SK-N-SH (cell line): ENCODE results near the gene PEX12. TPM values are rescaled to one million over a fixed set of nuclear protein-coding genes. Genes with fewer than 3 reads are reported as not detected.

Source experiments
- CTCF ChIA-PET: fragments of 300-600, 350-600 bp; formaldehyde crosslinking; extraction: SDS; loops from one replicate; lab custom pipeline; 2021; lab: Yijun Ruan, JAX
- POLR2A ChIA-PET: fragments of 350-600 bp; sonication (Branson Sonifier 250); formaldehyde crosslinking; extraction: SDS; loops from one replicate; lab custom pipeline; 2020; ENCODE audit warnings: antibody characterized with exemption, inconsistent platforms; lab: Yijun Ruan, JAX
- DNase-seq: peaks from one replicate; pipeline ENCODE4 v3.0.0; 2012
- H2AFZ ChIP-seq: fragments of 200-600 bp; sonication (generic); 2 replicates; pipeline ENCODE4 v1.8.1; 2016; ENCODE audit warnings: antibody characterized with exemption, mild to moderate bottlenecking, low read depth
- H3F3A ChIP-seq: fragments of 200-600 bp; sonication (generic); replicated peaks from 2 replicates; pipeline ENCODE3; 2016; ENCODE audit warnings: antibody characterized with exemption, mild to moderate bottlenecking; ENCODE audit not compliant: insufficient read depth
- H3K27ac ChIP-seq, 2 experiments: fragments of 200-500 bp in 1 of 2; fragments of 200-600 bp in 1 of 2; sonication (Bioruptor generic) in 1 of 2; sonication (generic), shearing (Covaris generic) in 1 of 2; 2 replicates each; pipeline versions ENCODE4 v1.5.1 to v1.6.1; 2014 to 2016; ENCODE audit warnings: low read depth in 2 of 2, inconsistent platforms in 1 of 2, low read length in 1 of 2, mild to moderate bottlenecking in 1 of 2, mixed read lengths in 1 of 2
- H3K27me3 ChIP-seq: fragments of 200-600 bp; sonication (generic), shearing (Covaris generic); 2 replicates; pipeline ENCODE4 v1.6.1; 2016; ENCODE audit warnings: mixed run types; ENCODE audit not compliant: insufficient read depth
- H3K36me3 ChIP-seq, 2 experiments: fragments of 200-500 bp in 1 of 2; fragments of 200-600 bp in 1 of 2; sonication (Bioruptor generic) in 1 of 2; sonication (generic) in 1 of 2; replicated peaks in 1 of 2; 2 replicates each; pipeline versions ENCODE3 to v1.5.1; 2014 to 2016; ENCODE audit warnings: low read length in 1 of 2, mild to moderate bottlenecking in 1 of 2; ENCODE audit not compliant: insufficient read depth in 2 of 2, control insufficient read depth in 1 of 2
- H3K4me1 ChIP-seq, 2 experiments: fragments of 200-500 bp in 1 of 2; fragments of 200-600 bp in 1 of 2; sonication (Bioruptor generic) in 1 of 2; sonication (generic), shearing (Covaris generic) in 1 of 2; 2 replicates each; pipeline versions ENCODE4 v1.5.1 to v1.6.1; 2014 to 2016; ENCODE audit warnings: low read depth in 1 of 2, low read length in 1 of 2, mixed run types in 1 of 2; ENCODE audit not compliant: insufficient read depth in 2 of 2, control insufficient read depth in 1 of 2
- H3K4me2 ChIP-seq: fragments of 200-600 bp; sonication (generic), shearing (Covaris generic); 2 replicates; pipeline ENCODE4 v1.6.1; 2017; ENCODE audit warnings: mixed run types
- H3K4me3 ChIP-seq, 2 experiments: fragments of 200-500 bp in 1 of 2; fragments of 200-600 bp in 1 of 2; sonication (Bioruptor generic) in 1 of 2; sonication (generic), shearing (Covaris generic) in 1 of 2; 2 replicates each; pipeline versions ENCODE4 v1.5.1 to v1.8.1; 2014 to 2016; ENCODE audit warnings: low read depth in 2 of 2, inconsistent platforms in 1 of 2, low read length in 1 of 2, mild to moderate bottlenecking in 1 of 2, mixed read lengths in 1 of 2, moderate library complexity in 1 of 2
- H3K79me2 ChIP-seq: fragments of 200-600 bp; sonication (generic); 2 replicates; pipeline ENCODE4 v1.8.1; 2017; ENCODE audit warnings: mild to moderate bottlenecking; ENCODE audit not compliant: insufficient read depth
- H3K9ac ChIP-seq: fragments of 200-600 bp; sonication (generic); 2 replicates; pipeline ENCODE4 v1.6.1; 2017; ENCODE audit warnings: mixed run types
- H3K9me2 ChIP-seq: fragments of 200-600 bp; sonication (generic); 2 replicates; pipeline ENCODE4 v1.6.1; 2017; ENCODE audit warnings: mixed run types
- H3K9me3 ChIP-seq: fragments of 200-600 bp; sonication (generic); 2 replicates; pipeline ENCODE4 v1.6.1; 2017; ENCODE audit warnings: mixed run types, mild to moderate bottlenecking, moderate library complexity
- H4K20me1 ChIP-seq: fragments of 200-600 bp; sonication (generic); 2 replicates; pipeline ENCODE4 v1.6.1; 2017; ENCODE audit warnings: mild to moderate bottlenecking, mixed run types; ENCODE audit not compliant: insufficient read depth
- EP300 ChIP-seq, 2 experiments: IDR thresholded peaks; 2 replicates each; pipeline versions ENCODE4 v1.4.0 to v1.6.1; 2012; ENCODE audit warnings: borderline replicate concordance in 1 of 2, low read depth in 1 of 2, low read length in 1 of 2
- FOXJ3 ChIP-seq: sonication (generic); formaldehyde crosslinking; IDR thresholded peaks from 2 replicates; pipeline ENCODE4 v1.5.1; 2020; ENCODE audit warnings: mild to moderate bottlenecking, missing genetic modification reagents
- FOXM1 ChIP-seq: IDR thresholded peaks from 2 replicates; pipeline ENCODE4 v1.4.0; 2012; ENCODE audit warnings: low read depth, mild to moderate bottlenecking
- GABPA ChIP-seq: IDR thresholded peaks from 2 replicates; pipeline ENCODE4 v1.4.0; 2012; ENCODE audit warnings: low read depth, mild to moderate bottlenecking
- MXI1 ChIP-seq: IDR thresholded peaks from 2 replicates; pipeline ENCODE4 v1.6.1; 2012; ENCODE audit warnings: mild to moderate bottlenecking, low read depth, low read length, improper control_type of control experiment
- RAD21 ChIP-seq: IDR thresholded peaks from 2 replicates; pipeline ENCODE4 v1.6.1; 2012; ENCODE audit warnings: mild to moderate bottlenecking, low read length
- RCOR1 ChIP-seq: fragments of 150-350 bp; IDR thresholded peaks from 2 replicates; pipeline ENCODE4 v1.6.1; 2017; ENCODE audit warnings: antibody characterized with exemption, low read length
- RXRA ChIP-seq: IDR thresholded peaks from 2 replicates; pipeline ENCODE4 v1.4.0; 2012; ENCODE audit warnings: low read depth, mild to moderate bottlenecking, borderline replicate concordance
- WGBS: methylation state at CpG from one replicate; pipeline ENCODE4 v1.1.6; 2017; ENCODE audit warnings: low lambda C conversion rate; 5-methylcytosine and 5-hydroxymethylcytosine counted together
- polyA plus RNA-seq, 3 experiments: library from polyadenylated mRNA; depleted of rRNA; stranded (reverse); fragments of >200 nt; gene quantifications; 2 replicates each; pipeline ENCODE4 v1.2.3, GENCODE V29; 2012
- TF ChIP-seq, protein P1 (sequence below): fragments of 200-600 bp; sonication (generic); IDR thresholded peaks from 2 replicates; pipeline ENCODE4 v1.6.1; 2017; ENCODE audit warnings: antibody characterized with exemption, mild to moderate bottlenecking, moderate library complexity
- TF ChIP-seq, protein P2 (sequence below): IDR thresholded peaks from 2 replicates; pipeline ENCODE4 v1.4.0; 2012; ENCODE audit warnings: low read depth, borderline replicate concordance
- TF ChIP-seq, protein P3 (sequence below): fragments of 150-350 bp; IDR thresholded peaks from 2 replicates; pipeline ENCODE4 v1.6.1; 2017; ENCODE audit warnings: antibody characterized with exemption, low read length, low read depth, borderline replicate concordance

Gene PEX12
- polyA plus RNA-seq, 1 of the 3 experiments (the other 2 are of a cell fraction): 4.3 TPM

DNA sequence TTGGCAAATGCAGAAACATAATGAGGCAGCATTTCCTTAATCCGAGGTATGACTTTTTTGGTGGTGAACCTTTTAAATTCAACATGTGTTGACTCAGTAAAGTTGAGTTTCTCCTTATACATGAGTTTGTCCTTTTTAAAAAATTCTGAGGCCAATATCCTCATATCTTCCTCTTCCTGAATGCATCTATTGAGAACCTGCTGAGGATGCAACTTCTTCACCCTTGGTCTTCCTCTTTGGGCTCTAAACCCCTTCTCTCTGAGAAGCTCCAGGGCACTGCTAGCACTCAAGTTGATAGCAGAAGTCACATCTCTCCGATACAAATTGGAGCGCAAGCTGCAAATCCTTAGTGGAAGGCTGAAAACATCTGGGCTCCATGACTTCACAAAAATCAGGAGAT lies 21.0 kb downstream of the PEX12 start (continued):
- TF ChIP-seq FOXJ3: no peak
- TF ChIP-seq, protein P1, sequence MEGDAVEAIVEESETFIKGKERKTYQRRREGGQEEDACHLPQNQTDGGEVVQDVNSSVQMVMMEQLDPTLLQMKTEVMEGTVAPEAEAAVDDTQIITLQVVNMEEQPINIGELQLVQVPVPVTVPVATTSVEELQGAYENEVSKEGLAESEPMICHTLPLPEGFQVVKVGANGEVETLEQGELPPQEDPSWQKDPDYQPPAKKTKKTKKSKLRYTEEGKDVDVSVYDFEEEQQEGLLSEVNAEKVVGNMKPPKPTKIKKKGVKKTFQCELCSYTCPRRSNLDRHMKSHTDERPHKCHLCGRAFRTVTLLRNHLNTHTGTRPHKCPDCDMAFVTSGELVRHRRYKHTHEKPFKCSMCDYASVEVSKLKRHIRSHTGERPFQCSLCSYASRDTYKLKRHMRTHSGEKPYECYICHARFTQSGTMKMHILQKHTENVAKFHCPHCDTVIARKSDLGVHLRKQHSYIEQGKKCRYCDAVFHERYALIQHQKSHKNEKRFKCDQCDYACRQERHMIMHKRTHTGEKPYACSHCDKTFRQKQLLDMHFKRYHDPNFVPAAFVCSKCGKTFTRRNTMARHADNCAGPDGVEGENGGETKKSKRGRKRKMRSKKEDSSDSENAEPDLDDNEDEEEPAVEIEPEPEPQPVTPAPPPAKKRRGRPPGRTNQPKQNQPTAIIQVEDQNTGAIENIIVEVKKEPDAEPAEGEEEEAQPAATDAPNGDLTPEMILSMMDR: no peak
- no peak for TF ChIP-seq MXI1
- TF ChIP-seq, protein P2, sequence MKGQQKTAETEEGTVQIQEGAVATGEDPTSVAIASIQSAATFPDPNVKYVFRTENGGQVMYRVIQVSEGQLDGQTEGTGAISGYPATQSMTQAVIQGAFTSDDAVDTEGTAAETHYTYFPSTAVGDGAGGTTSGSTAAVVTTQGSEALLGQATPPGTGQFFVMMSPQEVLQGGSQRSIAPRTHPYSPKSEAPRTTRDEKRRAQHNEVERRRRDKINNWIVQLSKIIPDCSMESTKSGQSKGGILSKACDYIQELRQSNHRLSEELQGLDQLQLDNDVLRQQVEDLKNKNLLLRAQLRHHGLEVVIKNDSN: no peak
- no peak for TF ChIP-seq RCOR1
- TF ChIP-seq RXRA: no peak
- TF ChIP-seq, protein P3, sequence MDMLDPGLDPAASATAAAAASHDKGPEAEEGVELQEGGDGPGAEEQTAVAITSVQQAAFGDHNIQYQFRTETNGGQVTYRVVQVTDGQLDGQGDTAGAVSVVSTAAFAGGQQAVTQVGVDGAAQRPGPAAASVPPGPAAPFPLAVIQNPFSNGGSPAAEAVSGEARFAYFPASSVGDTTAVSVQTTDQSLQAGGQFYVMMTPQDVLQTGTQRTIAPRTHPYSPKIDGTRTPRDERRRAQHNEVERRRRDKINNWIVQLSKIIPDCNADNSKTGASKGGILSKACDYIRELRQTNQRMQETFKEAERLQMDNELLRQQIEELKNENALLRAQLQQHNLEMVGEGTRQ: no peak

DNA sequence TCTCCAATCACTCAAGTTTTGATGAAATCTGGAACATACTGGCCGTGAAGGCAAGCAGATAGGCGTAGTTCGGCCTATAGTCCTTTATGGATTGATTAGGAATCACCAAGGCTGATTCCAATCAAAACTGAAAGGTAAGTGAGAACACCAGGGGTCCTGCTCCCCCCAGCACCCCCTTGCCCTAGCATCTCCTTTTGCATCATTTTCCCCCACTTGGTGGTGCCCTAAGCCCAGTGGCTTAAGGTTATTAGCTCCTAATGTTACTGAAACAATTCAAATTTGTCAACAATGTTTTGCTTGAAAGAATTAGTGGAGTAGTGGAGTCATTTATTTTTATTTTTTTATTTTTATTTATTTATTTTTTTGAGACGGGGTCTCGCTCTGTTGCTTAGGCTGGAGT lies 22.7 kb downstream of the PEX12 start:
- DNase-seq: peak; percentile 26
- Histone ChIP-seq H3K4me2 (no peak overlapping the region), H3F3A (no peaks in the 10 kb centered on the region), H3K9me3 (no peaks in the 10 kb centered on the region), H3K9me2 (0 out of 2 replicates have a peak, but pooled peaks cover 1% of the 10 kb centered on the region), H3K9ac (no peak overlapping the region), H3K27me3 (peaks cover 60% of the 10 kb centered on the region), H3K36me3 (no peaks in the 10 kb centered on the region), H3K4me3 (no peak overlapping the region), H4K20me1 (no peaks in the 10 kb centered on the region), H3K79me2 (no peaks in the 10 kb centered on the region), H3K27ac (no peak overlapping the region), H2AFZ (no peak overlapping the region), H3K4me1 (no peaks in the 10 kb centered on the region)
- TF ChIP-seq, protein P1: peak; percentile 41
- TF ChIP-seq GABPA: no peak
- TF ChIP-seq FOXM1: no peak
- TF ChIP-seq EP300 (IDR thresholded peaks at IDR 0.05; ENCODE audit: borderline replicate concordance in 1 of 2, low read depth in 1 of 2, low read length in 1 of 2): no peak
- peak; percentile 55 for TF ChIP-seq RAD21
- ChIA-PET CTCF (interaction anchor here (1.0 to 2.9 kb wide), 4 partner anchors 16 to 243 kb away, joined by 3 to 15 read pairs (median 4); no protein-coding TSS in a partner anchor), POLR2A (no interaction called here)
- 32% methylated on average over 5 of the region's 5 CpGs for WGBS
